GM23338 (cell line): ENCODE measurements around the gene PLBD1. TPM values are rescaled to one million over a fixed set of nuclear protein-coding genes. Genes with fewer than 3 reads are reported as not detected.

Experiments
- ATAC-seq: fragments of 200-7000 bp; cut with Tn5 transposase; 3 replicates; pipeline ENCODE4 v1.9.1; 2020
- DNase-seq: peaks from one replicate; pipeline ENCODE4 v3.0.0-alpha.2; 2015; ENCODE audit warnings: low spot score
- H2AFZ ChIP-seq: fragments of 200-600 bp; sonication (generic); 2 replicates; pipeline ENCODE4 v1.8.0; 2016; ENCODE audit warnings: antibody characterized with exemption, mild to moderate bottlenecking, moderate library complexity
- H3F3A ChIP-seq: fragments of 200-600 bp; sonication (generic); replicated peaks from 2 replicates; pipeline ENCODE4 v1.8.0; 2017; ENCODE audit warnings: antibody characterized with exemption, mixed run types, low read depth
- H3K27ac ChIP-seq: fragments of 200-600 bp; sonication (generic); 2 replicates; pipeline ENCODE4 v1.6.1; 2016; ENCODE audit warnings: low read depth
- H3K27me3 ChIP-seq: fragments of 200-600 bp; sonication (generic); 2 replicates; pipeline ENCODE4 v1.8.0; 2016; ENCODE audit warnings: mild to moderate bottlenecking, mixed run types, moderate library complexity; ENCODE audit not compliant: insufficient read depth
- H3K36me3 ChIP-seq: fragments of 200-600 bp; sonication (generic); 2 replicates; pipeline ENCODE4 v1.8.0; 2016; ENCODE audit warnings: mild to moderate bottlenecking; ENCODE audit not compliant: insufficient read depth
- H3K4me1 ChIP-seq: fragments of 200-600 bp; sonication (generic); 2 replicates; pipeline ENCODE4 v1.8.0; 2016; ENCODE audit warnings: mild to moderate bottlenecking, moderate library complexity; ENCODE audit not compliant: insufficient read depth
- H3K4me2 ChIP-seq: fragments of 200-600 bp; sonication (generic); 2 replicates; pipeline ENCODE4 v1.7.1; 2017; ENCODE audit warnings: mixed run types
- H3K4me3 ChIP-seq: fragments of 200-600 bp; sonication (generic); 2 replicates; pipeline ENCODE4 v1.6.1; 2016; ENCODE audit warnings: mixed run types
- H3K79me2 ChIP-seq: fragments of 200-600 bp; sonication (generic); replicated peaks from 2 replicates; pipeline ENCODE4 v1.8.0; 2017; ENCODE audit warnings: mild to moderate bottlenecking; ENCODE audit not compliant: insufficient read depth
- H3K9me2 ChIP-seq: fragments of 200-600 bp; sonication (generic); 2 replicates; pipeline ENCODE4 v1.8.0; 2017; ENCODE audit not compliant: insufficient read depth
- H4K20me1 ChIP-seq: fragments of 200-600 bp; sonication (generic); replicated peaks from 2 replicates; pipeline ENCODE4 v1.8.0; 2017; ENCODE audit warnings: mild to moderate bottlenecking; ENCODE audit not compliant: insufficient read depth
- H3K27ac Mint-ChIP-seq: 2 replicates; pipeline ENCODE4 v1.8.0; 2020; ENCODE audit warnings: inconsistent platforms, mild to moderate bottlenecking, moderate library complexity, mixed read lengths
- H3K27me3 Mint-ChIP-seq: 3 replicates; pipeline ENCODE4 v1.8.0; 2022; ENCODE audit warnings: low read depth, mild to moderate bottlenecking, moderate library complexity, mixed read lengths, inconsistent platforms; ENCODE audit not compliant: insufficient read depth, poor library complexity
- H3K36me3 Mint-ChIP-seq: 3 replicates; pipeline ENCODE4 v1.8.0; 2021; ENCODE audit warnings: low read depth, mild to moderate bottlenecking, inconsistent platforms, moderate library complexity, mixed read lengths
- H3K4me1 Mint-ChIP-seq: 3 replicates; pipeline ENCODE4 v1.8.0; 2020; ENCODE audit warnings: mild to moderate bottlenecking, inconsistent platforms, mixed read lengths
- H3K4me3 Mint-ChIP-seq: 3 replicates; pipeline ENCODE4 v1.8.0; 2021; ENCODE audit warnings: moderate library complexity, mild to moderate bottlenecking, inconsistent platforms, mixed read lengths
- H3K9me3 Mint-ChIP-seq: 3 replicates; pipeline ENCODE4 v1.8.0; 2020; ENCODE audit warnings: moderate library complexity, mild to moderate bottlenecking, inconsistent platforms, mixed read lengths
- CREB1 ChIP-seq: fragments of 250-450 bp; sonication (Bioruptor Pico); IDR thresholded peaks from 2 replicates; pipeline ENCODE4 v1.5.0; 2020; ENCODE audit warnings: low read depth, mild to moderate bottlenecking, moderate library complexity
- CTCF ChIP-seq, 2 experiments: fragments of 200-600 bp in 1 of 2; sonication (generic) in 1 of 2; conservative IDR thresholded peaks; 2 replicates each; pipeline versions ENCODE4 v1.5.1 to v1.6.1; 2016 to 2017; ENCODE audit warnings: antibody characterized with exemption in 2 of 2, low read depth in 2 of 2, mild to moderate bottlenecking in 2 of 2, moderate library complexity in 1 of 2
- ETS1 ChIP-seq: IDR thresholded peaks from 2 replicates; pipeline ENCODE4 v1.6.1; 2016; ENCODE audit warnings: antibody characterized with exemption
- STAT1 ChIP-seq: IDR thresholded peaks from one replicate; pipeline ENCODE4 v1.6.1; 2016; ENCODE audit warnings: antibody characterized with exemption; ENCODE audit not compliant: unreplicated experiment
- ZNF114 ChIP-seq: fragments of 250-450 bp; sonication (Bioruptor Pico); IDR thresholded peaks from 2 replicates; pipeline ENCODE4 v1.5.0; 2020; ENCODE audit warnings: mild to moderate bottlenecking, moderate library complexity
- ZNF462 ChIP-seq: fragments of 250-450 bp; sonication (Bioruptor Pico); IDR thresholded peaks from 2 replicates; pipeline ENCODE4 v1.5.0; 2020; ENCODE audit warnings: mild to moderate bottlenecking, moderate library complexity
- polyA plus RNA-seq: library from polyadenylated mRNA; unstranded; fragments of >200 nt; fragmentation: Nextera tagmentation; extraction: Ambion mirVana; gene quantifications from 2 replicates; pipeline ENCODE4 v1.2.1, GENCODE V29; 2016
- total RNA-seq: library from RNA; depleted of rRNA; stranded (reverse); fragments of >200 nt; shearing (Covaris generic); gene quantifications from 2 replicates; pipeline ENCODE4 v1.2.3, GENCODE V29; 2014
- TF ChIP-seq, protein P1 (sequence below): IDR thresholded peaks from one replicate; pipeline ENCODE4 v1.6.1; 2018; ENCODE audit warnings: antibody characterized with exemption; ENCODE audit not compliant: unreplicated experiment

Gene PLBD1
- total and polyA plus RNA-seq, 2 experiments from 2014 or later, result 10.2 to 16.3 TPM

DNA sequence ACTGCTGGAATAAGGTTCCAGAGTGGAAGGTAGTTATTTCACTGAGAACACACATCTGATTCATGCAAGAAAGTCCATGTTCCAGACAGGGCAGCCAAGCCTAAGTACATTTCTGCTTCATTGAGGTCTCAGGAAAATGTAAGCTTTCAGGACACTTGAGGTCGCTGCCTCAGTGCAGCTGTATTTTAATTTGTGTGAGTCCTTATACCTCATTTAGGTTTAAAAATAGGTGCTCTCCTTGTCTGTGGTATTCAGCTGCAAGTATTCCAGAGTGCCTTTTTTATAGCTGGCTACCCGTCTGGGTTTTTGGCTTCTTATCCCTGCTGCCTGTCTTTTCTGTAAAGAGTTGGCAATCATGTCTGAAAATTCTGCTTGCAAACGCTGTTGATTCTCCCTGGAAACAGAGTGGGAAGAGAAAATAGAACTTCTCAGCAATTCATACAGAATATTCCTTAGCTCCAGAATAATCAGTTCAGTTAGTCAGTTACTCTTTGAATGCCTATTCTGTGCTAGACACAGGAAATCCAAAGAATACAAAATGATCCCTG, 45.3 kb upstream of the PLBD1 start:
- H3K9me2 ChIP-seq, result no peaks in the 10 kb centered on the region
- no peaks in the 10 kb centered on the region for H3K4me1 ChIP-seq
- DNase-seq, result no peak
- peaks cover 8% of the 10 kb centered on the region for H3K4me1 Mint-ChIP-seq
- H3K4me3 Mint-ChIP-seq, result no peak overlapping the region
- no peaks in the 10 kb centered on the region for H3F3A ChIP-seq
- H3K27me3 Mint-ChIP-seq, result peaks cover 2% of the 10 kb centered on the region
- no peak for ATAC-seq
- H3K36me3 Mint-ChIP-seq, result peaks cover 5% of the 10 kb centered on the region; the same call in 1 of the 3 replicates
- no peak overlapping the region for H3K4me2 ChIP-seq
- H3K9me3 Mint-ChIP-seq, result peaks cover 14% of the 10 kb centered on the region
- TF ChIP-seq ZNF114 (CRISPR knock-in tag) (no peak), CREB1 (CRISPR knock-in tag) (no peak), CTCF (conservative IDR thresholded peaks at IDR 0.05; ENCODE audit: low read depth in 2 of 2) (no peak), ETS1 (no peak), ZNF462 (CRISPR knock-in tag) (no peak), STAT1 (no peak)
- TF ChIP-seq, protein P1, sequence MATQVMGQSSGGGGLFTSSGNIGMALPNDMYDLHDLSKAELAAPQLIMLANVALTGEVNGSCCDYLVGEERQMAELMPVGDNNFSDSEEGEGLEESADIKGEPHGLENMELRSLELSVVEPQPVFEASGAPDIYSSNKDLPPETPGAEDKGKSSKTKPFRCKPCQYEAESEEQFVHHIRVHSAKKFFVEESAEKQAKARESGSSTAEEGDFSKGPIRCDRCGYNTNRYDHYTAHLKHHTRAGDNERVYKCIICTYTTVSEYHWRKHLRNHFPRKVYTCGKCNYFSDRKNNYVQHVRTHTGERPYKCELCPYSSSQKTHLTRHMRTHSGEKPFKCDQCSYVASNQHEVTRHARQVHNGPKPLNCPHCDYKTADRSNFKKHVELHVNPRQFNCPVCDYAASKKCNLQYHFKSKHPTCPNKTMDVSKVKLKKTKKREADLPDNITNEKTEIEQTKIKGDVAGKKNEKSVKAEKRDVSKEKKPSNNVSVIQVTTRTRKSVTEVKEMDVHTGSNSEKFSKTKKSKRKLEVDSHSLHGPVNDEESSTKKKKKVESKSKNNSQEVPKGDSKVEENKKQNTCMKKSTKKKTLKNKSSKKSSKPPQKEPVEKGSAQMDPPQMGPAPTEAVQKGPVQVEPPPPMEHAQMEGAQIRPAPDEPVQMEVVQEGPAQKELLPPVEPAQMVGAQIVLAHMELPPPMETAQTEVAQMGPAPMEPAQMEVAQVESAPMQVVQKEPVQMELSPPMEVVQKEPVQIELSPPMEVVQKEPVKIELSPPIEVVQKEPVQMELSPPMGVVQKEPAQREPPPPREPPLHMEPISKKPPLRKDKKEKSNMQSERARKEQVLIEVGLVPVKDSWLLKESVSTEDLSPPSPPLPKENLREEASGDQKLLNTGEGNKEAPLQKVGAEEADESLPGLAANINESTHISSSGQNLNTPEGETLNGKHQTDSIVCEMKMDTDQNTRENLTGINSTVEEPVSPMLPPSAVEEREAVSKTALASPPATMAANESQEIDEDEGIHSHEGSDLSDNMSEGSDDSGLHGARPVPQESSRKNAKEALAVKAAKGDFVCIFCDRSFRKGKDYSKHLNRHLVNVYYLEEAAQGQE, result no peak
- H3K79me2 ChIP-seq, result no peaks in the 10 kb centered on the region
- no peak overlapping the region for H3K27ac ChIP-seq
- no peaks in the 10 kb centered on the region for H3K36me3 ChIP-seq
- H3K27me3 ChIP-seq, result no peaks in the 10 kb centered on the region
- no peak overlapping the region for H2AFZ ChIP-seq
- H4K20me1 ChIP-seq, result no peaks in the 10 kb centered on the region
- H3K27ac Mint-ChIP-seq, result no peak overlapping the region
- no peak overlapping the region for H3K4me3 ChIP-seq
